ENCODE results near the gene GREM1.
A peak's percentile ranks its signal among the peaks of the same experiment; 100 is the strongest.

GREM1 gene

DNA sequence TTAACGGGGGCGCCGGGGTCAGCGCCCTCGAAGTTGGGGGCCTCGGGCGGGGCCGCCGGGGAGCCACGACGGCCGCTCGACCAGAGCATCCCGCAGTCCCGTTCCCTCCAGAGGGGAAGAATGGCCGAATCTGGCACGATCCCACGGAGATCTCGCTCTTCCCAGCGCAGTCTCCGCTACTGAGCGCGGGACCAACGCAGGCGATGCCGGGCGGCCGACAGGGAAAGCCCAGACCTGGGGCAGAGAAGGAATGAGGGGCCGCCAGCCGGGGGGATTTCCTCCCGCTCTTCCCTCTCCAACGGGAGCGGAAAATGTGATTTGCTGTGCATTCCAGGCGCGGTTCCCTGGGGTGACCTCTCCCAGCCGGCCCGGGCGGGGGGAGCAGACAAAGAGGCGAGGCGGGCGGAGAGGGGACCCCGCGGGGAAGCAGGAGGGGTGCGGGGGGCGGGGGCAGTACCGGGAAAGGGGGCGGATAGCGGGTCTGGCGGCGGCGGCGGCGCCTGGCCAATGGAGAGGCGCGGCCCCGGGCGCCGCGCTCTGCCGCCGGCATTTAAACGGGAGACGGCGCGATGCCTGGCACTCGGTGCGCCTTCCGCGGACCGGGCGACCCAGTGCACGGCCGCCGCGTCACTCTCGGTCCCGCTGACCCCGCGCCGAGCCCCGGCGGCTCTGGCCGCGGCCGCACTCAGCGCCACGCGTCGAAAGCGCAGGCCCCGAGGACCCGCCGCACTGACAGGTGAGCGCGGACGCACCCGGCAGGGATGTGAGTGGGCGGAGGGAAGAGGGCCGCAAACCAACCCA is at the start of gene GREM1:
TSS of gene GREM1 (plus strand) at position 579 of the 801 bp plus-strand sequence. CDS start 12,687 bp downstream, outside the sequence.
- no peaks in the 10 kb centered on the region for H3K36me3 ChIP-seq
- H3K4me3 ChIP-seq: peak within 1 kb of the TSS; percentile 47 to 68 (median 54)
- H3K9me3 ChIP-seq (replicated peaks in 1 of 11): 0 out of 22 replicates have a peak, but pooled peaks cover 0 to 3% (median 0%) of the 10 kb centered on the region in 11 experiments
- H3K4me1 ChIP-seq: peaks cover 27 to 36% (median 33%) of the 10 kb centered on the region in 10 experiments
- peak within 1 kb of the TSS; percentile 86 to 99 (median 93) for H3K4me2 ChIP-seq
- H3K27ac ChIP-seq: peak within 1 kb of the TSS in 4 of 11 experiments; percentile 13 to 54 (median 36); a peak in 3 of 22 replicates
- TF ChIP-seq Cebpa-rat (IDR thresholded peaks at IDR 0.05): no peak
- H3K9ac ChIP-seq: peak within 1 kb of the TSS in 8 of 11 experiments; percentile 13 to 70 (median 40); a peak in 8 of 22 replicates
- peaks cover 0 to 37% (median 27%) of the 10 kb centered on the region in 11 experiments; a peak in 18 of 22 replicates for H4K20me1 ChIP-seq
- peaks cover 83 to 94% (median 93%) of the 10 kb centered on the region in 11 experiments for H3K27me3 ChIP-seq

DNA sequence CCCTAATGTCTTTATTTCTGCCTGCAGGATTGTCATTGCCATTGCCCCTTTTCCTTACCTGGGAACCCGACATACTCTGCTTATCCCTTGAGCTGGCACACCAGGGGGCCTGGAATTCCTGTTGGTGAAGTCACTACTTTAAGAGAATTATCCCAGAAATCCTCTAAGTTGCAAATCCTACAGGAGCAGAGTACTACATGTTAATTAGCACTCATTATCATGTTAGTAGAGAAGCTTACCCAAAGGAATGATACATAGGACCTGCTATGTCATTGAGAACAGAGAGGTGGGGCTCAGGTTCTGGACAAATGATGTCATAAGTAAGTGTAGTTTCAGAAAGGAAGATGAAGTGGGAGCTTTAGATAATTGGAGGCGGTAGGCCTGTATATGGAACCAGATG is 48.9 kb upstream of the GREM1 start:
- Histone ChIP-seq H3K27me3 (peaks cover 0 to 8% (median 0%) of the 10 kb centered on the region in 11 experiments; a peak in 1 of 22 replicates), H3K9ac (no peak overlapping the region), H3K36me3 (peaks cover 0 to 23% (median 3%) of the 10 kb centered on the region in 11 experiments; a peak in 8 of 22 replicates), H4K20me1 (0 out of 22 replicates have a peak, but pooled peaks cover 0 to 4% (median 0%) of the 10 kb centered on the region in 11 experiments), H3K27ac (no peak overlapping the region), H3K4me2 (peak overlapping the region in 4 of 11 experiments; percentile 11 to 98 (median 90); a peak in 6 of 22 replicates), H3K4me1 (peaks cover 15 to 47% (median 36%) of the 10 kb centered on the region in 10 experiments), H3K9me3 (replicated peaks in 1 of 11) (no peaks in the 10 kb centered on the region), H3K4me3 (no peak overlapping the region)
- no peak for TF ChIP-seq Cebpa-rat (IDR thresholded peaks at IDR 0.05)

DNA sequence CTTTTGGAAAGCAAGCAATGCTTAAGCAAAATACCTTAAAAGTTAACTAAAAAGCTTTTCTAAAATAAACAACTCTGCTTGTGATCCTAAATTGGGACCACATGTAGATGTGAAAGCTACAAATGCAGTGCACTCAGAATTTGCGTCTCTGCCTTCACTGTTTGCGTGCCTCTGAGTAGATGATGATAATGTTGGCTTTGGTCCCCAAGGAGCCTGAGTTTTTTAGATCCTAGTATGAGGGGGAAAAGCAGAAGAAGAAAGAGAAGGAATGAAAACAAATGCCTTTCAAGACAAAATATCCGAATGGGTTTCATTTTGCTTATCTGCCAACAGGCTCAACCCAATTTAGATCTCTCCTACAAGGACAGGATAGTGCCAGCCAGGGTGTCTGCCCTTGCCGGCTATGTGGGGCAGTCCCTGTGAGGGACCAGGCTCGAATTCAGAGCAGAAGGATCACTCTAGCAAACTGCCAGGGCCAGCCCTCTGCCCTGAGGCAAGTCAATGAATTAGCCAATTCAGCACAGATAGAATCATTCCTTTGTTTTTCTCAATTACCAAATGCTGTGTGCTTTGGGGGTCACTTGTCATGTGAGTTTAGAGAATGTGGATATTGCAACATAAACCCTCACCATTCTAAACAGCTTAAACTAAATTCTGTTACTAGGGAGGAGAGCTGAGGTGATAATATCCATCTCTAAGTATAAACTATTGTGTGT is 47.8 kb upstream of the GREM1 start:
- Histone ChIP-seq H3K36me3 (peaks cover 0 to 16% (median 0%) of the 10 kb centered on the region in 11 experiments; a peak in 5 of 22 replicates), H3K9ac (no peak overlapping the region), H3K4me1 (peaks cover 15 to 47% (median 36%) of the 10 kb centered on the region in 10 experiments), H3K27ac (no peak overlapping the region), H3K9me3 (replicated peaks in 1 of 11) (no peaks in the 10 kb centered on the region), H3K27me3 (peaks cover 0 to 8% (median 0%) of the 10 kb centered on the region in 11 experiments; a peak in 1 of 22 replicates), H4K20me1 (0 out of 22 replicates have a peak, but pooled peaks cover 0 to 4% (median 0%) of the 10 kb centered on the region in 11 experiments), H3K4me3 (no peak overlapping the region), H3K4me2 (peak overlapping the region in 8 of 11 experiments; percentile 5 to 98 (median 88); a peak in 12 of 22 replicates)
- TF ChIP-seq Cebpa-rat (IDR thresholded peaks at IDR 0.05): no peak

DNA sequence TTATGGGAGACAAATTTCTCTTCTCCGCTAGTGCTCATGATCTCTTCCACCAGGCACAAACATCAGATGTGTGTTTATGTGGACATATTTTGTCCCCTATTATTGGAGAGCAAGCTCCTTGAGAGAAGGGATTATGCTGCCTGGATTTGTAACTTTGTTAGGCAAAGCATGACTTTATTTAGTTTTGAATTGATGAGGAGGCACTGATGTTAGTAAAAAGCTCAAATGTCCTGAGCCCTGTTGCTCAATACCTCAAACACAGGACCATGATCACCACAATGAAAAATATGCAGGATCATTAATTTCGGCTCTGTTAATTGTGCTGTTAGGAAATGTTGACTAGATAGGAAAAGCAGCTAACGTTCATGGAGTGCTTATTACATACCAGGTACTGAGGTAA is 47.2 kb upstream of the GREM1 start:
- Histone ChIP-seq H4K20me1 (0 out of 22 replicates have a peak, but pooled peaks cover 0 to 4% (median 0%) of the 10 kb centered on the region in 11 experiments), H3K27me3 (peaks cover 0 to 8% (median 0%) of the 10 kb centered on the region in 11 experiments; a peak in 1 of 22 replicates), H3K27ac (peak overlapping the region in 1 of 11 experiments; percentile 72; a peak in 1 of 22 replicates), H3K4me3 (no peak overlapping the region), H3K9ac (no peak overlapping the region), H3K9me3 (replicated peaks in 1 of 11) (no peaks in the 10 kb centered on the region), H3K4me1 (peaks cover 15 to 47% (median 36%) of the 10 kb centered on the region in 10 experiments), H3K36me3 (peaks cover 0 to 16% (median 0%) of the 10 kb centered on the region in 11 experiments; a peak in 5 of 22 replicates), H3K4me2 (peak overlapping the region in 8 of 11 experiments; percentile 84 to 98 (median 93); a peak in 13 of 22 replicates)
- TF ChIP-seq Cebpa-rat (IDR thresholded peaks at IDR 0.05): no peak

DNA sequence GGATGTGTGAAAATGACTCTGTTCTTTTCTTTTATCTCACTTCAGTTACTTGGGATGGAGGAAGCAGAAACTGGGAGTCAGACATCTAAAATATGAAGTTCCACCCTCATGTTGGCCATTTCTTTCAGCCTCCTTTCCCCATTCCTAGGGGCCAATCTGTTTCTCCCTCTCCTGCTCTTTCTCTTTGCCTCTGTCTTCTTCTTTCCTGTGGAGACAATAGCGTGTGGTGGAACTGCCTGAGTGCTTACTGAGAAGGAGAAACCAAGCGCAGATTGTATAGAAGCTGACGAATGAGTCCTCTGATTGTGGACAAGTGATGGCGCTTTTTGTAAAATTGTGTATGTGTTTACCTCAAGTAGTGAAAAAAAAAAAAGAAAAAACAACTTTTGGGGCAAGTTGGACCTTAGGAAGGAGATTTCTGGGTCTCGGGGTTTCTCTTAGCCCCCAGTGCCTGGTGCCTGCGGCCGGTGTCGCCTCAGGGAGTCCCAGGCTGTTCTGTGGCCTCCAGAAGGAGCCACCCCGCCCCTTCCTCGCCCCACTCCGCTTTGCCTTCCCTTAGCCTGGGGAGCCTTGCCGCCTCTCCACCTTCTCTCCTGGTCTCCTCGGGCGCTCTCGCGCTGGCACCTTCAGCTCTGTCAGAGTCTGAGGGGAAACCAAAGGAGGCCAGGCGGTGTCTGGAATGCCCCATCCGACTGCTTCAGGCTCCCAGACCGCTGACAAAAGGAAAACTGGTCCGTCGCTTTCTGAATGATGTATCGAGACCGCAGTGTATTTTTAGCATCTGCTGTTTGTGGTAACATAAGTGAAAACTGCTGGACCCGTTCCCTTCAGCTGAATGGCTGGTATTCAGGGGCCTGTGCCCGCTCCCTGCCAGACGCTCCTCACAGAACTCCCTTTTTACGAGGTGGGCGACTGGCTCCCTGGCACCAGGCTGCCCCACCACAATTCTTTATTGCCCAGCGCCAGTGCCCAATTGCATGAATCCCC is 46.2 kb upstream of the GREM1 start:
- Histone ChIP-seq H3K4me1 (peaks cover 15 to 47% (median 36%) of the 10 kb centered on the region in 10 experiments), H3K27ac (peak overlapping the region in 10 of 11 experiments; percentile 41 to 72 (median 64); a peak in 20 of 22 replicates), H3K9ac (peak overlapping the region in 10 of 11 experiments; percentile 48 to 73 (median 65); a peak in 20 of 22 replicates), H3K36me3 (peaks cover 0 to 16% (median 0%) of the 10 kb centered on the region in 11 experiments; a peak in 5 of 22 replicates), H3K4me3 (peak overlapping the region; percentile 38 to 67 (median 52)), H3K9me3 (replicated peaks in 1 of 11) (no peaks in the 10 kb centered on the region), H3K4me2 (peak overlapping the region; percentile 84 to 98 (median 94)), H4K20me1 (0 out of 22 replicates have a peak, but pooled peaks cover 0 to 4% (median 0%) of the 10 kb centered on the region in 11 experiments), H3K27me3 (peaks cover 0 to 8% (median 0%) of the 10 kb centered on the region in 11 experiments; a peak in 1 of 22 replicates)
- TF ChIP-seq Cebpa-rat (IDR thresholded peaks at IDR 0.05): no peak

DNA sequence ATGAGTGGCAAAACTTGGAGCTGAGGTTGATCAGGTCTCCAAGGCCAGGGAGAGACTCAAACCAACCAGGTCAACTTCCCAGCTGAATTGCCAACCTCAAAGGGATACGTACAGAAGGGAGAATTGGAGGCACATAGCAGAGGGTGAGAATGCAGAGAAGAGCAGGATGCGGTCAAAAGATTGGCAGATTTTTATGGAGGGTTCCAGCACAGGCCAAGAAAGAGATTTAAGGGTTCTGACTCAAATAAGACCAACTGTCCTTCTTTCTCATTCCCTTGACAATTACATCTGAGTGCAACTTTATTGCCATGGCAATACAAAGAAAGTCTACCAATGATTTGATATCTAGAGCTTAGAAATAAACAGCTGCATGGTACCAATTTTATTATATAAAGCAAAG is 43.1 kb upstream of the GREM1 start:
- H3K27me3 ChIP-seq: peaks cover 0 to 8% (median 0%) of the 10 kb centered on the region in 11 experiments; a peak in 1 of 22 replicates
- no peak overlapping the region for H3K27ac ChIP-seq
- H3K4me3 ChIP-seq: no peak overlapping the region
- TF ChIP-seq Cebpa-rat (IDR thresholded peaks at IDR 0.05): no peak
- no peak overlapping the region for H3K9ac ChIP-seq
- H3K4me1 ChIP-seq: peaks cover 15 to 49% (median 38%) of the 10 kb centered on the region in 10 experiments
- no peaks in the 10 kb centered on the region for H3K36me3 ChIP-seq
- 0 out of 22 replicates have a peak, but pooled peaks cover 0 to 4% (median 0%) of the 10 kb centered on the region in 11 experiments for H4K20me1 ChIP-seq
- H3K4me2 ChIP-seq: no peak overlapping the region
- H3K9me3 ChIP-seq (replicated peaks in 1 of 11): no peaks in the 10 kb centered on the region

DNA sequence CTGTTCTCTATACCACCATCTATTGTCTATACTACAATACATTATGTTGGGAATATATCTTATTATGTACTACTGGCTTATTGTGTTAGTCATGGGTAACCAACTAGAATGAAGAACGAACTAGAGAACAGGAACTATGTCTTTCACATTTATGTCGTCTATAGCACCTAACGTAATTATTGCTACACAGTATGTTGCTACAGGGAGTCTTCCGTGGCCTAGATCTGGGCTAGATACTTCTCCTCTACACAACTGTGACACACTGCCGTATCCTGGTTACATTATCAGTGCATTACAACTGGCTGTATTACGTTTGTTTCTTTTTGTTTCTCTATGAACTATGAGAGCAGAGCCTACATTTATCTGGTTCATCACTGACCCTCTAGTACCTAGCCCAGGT is 42.3 kb upstream of the GREM1 start:
- H3K27ac ChIP-seq: no peak overlapping the region
- H3K9me3 ChIP-seq (replicated peaks in 1 of 11): no peaks in the 10 kb centered on the region
- H3K4me2 ChIP-seq: no peak overlapping the region
- H3K9ac ChIP-seq: no peak overlapping the region
- no peak for TF ChIP-seq Cebpa-rat (IDR thresholded peaks at IDR 0.05)
- peaks cover 0 to 5% (median 0%) of the 10 kb centered on the region in 11 experiments; a peak in 1 of 22 replicates for H3K27me3 ChIP-seq
- H3K36me3 ChIP-seq: no peaks in the 10 kb centered on the region
- H3K4me3 ChIP-seq: no peak overlapping the region
- peaks cover 15 to 45% (median 30%) of the 10 kb centered on the region in 10 experiments for H3K4me1 ChIP-seq
- 0 out of 22 replicates have a peak, but pooled peaks cover 0 to 4% (median 0%) of the 10 kb centered on the region in 11 experiments for H4K20me1 ChIP-seq

Measured in BLaER1 treated with 17β-estradiol and CSF1 and Interleukin-3, amounts not matched to agents 10 nM and 100 nM (cell line).